PC-3 (cell line): ENCODE results near the gene ATXN7L2.

ENCODE experiments used
- CTCF ChIP-seq: fragments of 300-600 bp; sonication (generic); conservative IDR thresholded peaks from 2 replicates; pipeline ENCODE4 v1.5.1; 2017; ENCODE audit warnings: antibody characterized with exemption, low read depth, mild to moderate bottlenecking, low read length
- EZH2 ChIP-seq: fragments of 300-600 bp; sonication (generic); IDR thresholded peaks from one replicate; pipeline ENCODE4 v1.6.1; 2017; ENCODE audit warnings: antibody characterized with exemption, mild to moderate bottlenecking, low read length; ENCODE audit not compliant: unreplicated experiment
- EZH2phosphoT487 ChIP-seq: fragments of 300-600 bp; sonication (generic); IDR thresholded peaks from 2 replicates; pipeline ENCODE4 v1.6.1; 2018; ENCODE audit warnings: mild to moderate bottlenecking, antibody characterized with exemption, low read length, borderline replicate concordance

- no peak for TF ChIP-seq CTCF
- TF ChIP-seq EZH2phosphoT487: no peak
- TF ChIP-seq EZH2: no peak
Observed at GRCh38 chr1:109491372-109491771, 7.7 kb downstream of the ATXN7L2 start.
